Caco-2 (cell line): ENCODE measurements around the gene NUTF2. TPM values are rescaled to one million over a fixed set of nuclear protein-coding genes. Genes with fewer than 3 reads are reported as not detected.

Source experiments
- BruUV-seq: library from RNA; stranded (reverse); fragments of 400-500 nt; replicated peaks from 2 replicates; lab custom pipeline; 2021; lab: Mats Ljungman, UMichigan
- CTCF ChIA-PET: fragments of 300-600 bp; sonication (Branson Sonifier 250); formaldehyde crosslinking; loops from one replicate; lab custom pipeline; 2022; ENCODE audit warnings: antibody characterized with exemption; lab: Charles Lee
- POLR2A ChIA-PET: fragments of 300-600 bp; sonication (Branson Sonifier 250); formaldehyde crosslinking; loops from one replicate; lab custom pipeline; 2022; ENCODE audit warnings: antibody characterized with exemption; lab: Charles Lee
- DNase-seq, 2 experiments: peaks; one replicate each; pipeline versions ENCODE4 v3.0.0 to v3.0.0-alpha.2; 2020 to 2022
- H3K27me3 ChIP-seq: replicated peaks from 2 replicates; pipeline ENCODE4 v1.6.0; 2011; ENCODE audit warnings: low read length; ENCODE audit not compliant: control insufficient read depth, insufficient read depth
- H3K36me3 ChIP-seq: 2 replicates; pipeline ENCODE4 v1.5.1; 2011; ENCODE audit warnings: low read length; ENCODE audit not compliant: control insufficient read depth, insufficient read depth
- H3K4me1 ChIP-seq: fragments of 250-450 bp; sonication (Bioruptor Pico); 2 replicates; pipeline ENCODE4 v1.5.1; 2020; ENCODE audit warnings: mild to moderate bottlenecking
- H3K4me3 ChIP-seq: 2 replicates; pipeline ENCODE4 v1.5.1; 2011; ENCODE audit warnings: low read depth, mild to moderate bottlenecking, control low read depth, low read length
- H3K9me3 ChIP-seq: fragments of 250-450 bp; sonication (Bioruptor Pico); 2 replicates; pipeline ENCODE4 v1.5.1; 2020; ENCODE audit warnings: mild to moderate bottlenecking, moderate library complexity
- H3K27ac Mint-ChIP-seq: one replicate; pipeline ENCODE4 v1.8.0; 2022; ENCODE audit warnings: mixed read lengths; ENCODE audit not compliant: unreplicated experiment
- H3K27me3 Mint-ChIP-seq: one replicate; pipeline ENCODE4 v1.8.0; 2022; ENCODE audit warnings: mixed read lengths; ENCODE audit not compliant: insufficient read depth, unreplicated experiment
- H3K36me3 Mint-ChIP-seq: one replicate; pipeline ENCODE4 v1.8.0; 2022; ENCODE audit warnings: mild to moderate bottlenecking, mixed read lengths; ENCODE audit not compliant: insufficient read depth, unreplicated experiment
- H3K4me1 Mint-ChIP-seq: one replicate; pipeline ENCODE4 v1.8.0; 2022; ENCODE audit warnings: low read depth, mixed read lengths; ENCODE audit not compliant: unreplicated experiment
- H3K4me3 Mint-ChIP-seq: one replicate; pipeline ENCODE4 v1.8.0; 2022; ENCODE audit warnings: mild to moderate bottlenecking, moderate library complexity, mixed read lengths; ENCODE audit not compliant: unreplicated experiment
- H3K9me3 Mint-ChIP-seq: one replicate; pipeline ENCODE4 v1.8.0; 2022; ENCODE audit warnings: mixed read lengths; ENCODE audit not compliant: unreplicated experiment
- intact Hi-C: fragments of 100-400 bp; cut with micrococcal nuclease; formaldehyde crosslinking; loops from one replicate; pipeline ENCODE4 v1.10.0; 2022; ENCODE audit not compliant: unreplicated experiment
- total RNA-seq: library from RNA; stranded (reverse); gene quantifications from 2 replicates; pipeline ENCODE4 v1.2.3, GENCODE V29; 2022
- TF ChIP-seq, protein P1 (sequence below), 2 experiments: fragments of 200-600 bp in 1 of 2; IDR thresholded peaks; 1 replicate in 1 of 2; 2 replicates in 1 of 2; pipeline versions ENCODE4 v1.5.1 to v1.8.0; 2011 to 2022; ENCODE audit warnings: antibody characterized with exemption in 1 of 2, control low read depth in 1 of 2, inconsistent platforms in 1 of 2, low read depth in 1 of 2, low read length in 1 of 2, mild to moderate bottlenecking in 1 of 2, moderate library complexity in 1 of 2; ENCODE audit not compliant: insufficient read depth in 1 of 2, severe bottlenecking in 1 of 2, unreplicated experiment in 1 of 2

The NUTF2 gene
- total RNA-seq, 1 experiment from 2014 or later, result 239 TPM

DNA sequence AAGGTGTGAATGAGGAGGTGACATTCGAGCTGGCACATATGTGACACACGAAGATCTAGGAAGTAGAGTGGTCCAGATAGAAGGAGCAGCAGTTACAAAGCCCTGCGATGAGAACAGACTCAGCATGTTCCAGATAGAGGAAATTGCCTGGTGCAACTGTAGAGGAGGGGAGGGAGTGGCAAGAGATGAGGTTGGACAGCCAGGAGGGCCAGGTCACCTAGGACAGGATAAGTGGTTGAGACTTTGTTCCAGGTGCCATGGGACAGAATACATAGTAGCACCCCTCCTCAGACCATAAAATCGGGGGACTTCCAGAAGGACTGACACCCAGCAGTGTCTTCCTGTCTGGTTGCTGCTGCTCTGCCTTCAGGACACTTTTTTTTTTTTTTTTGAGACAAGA is 11.8 kb downstream of the NUTF2 start:
- Histone ChIP-seq H3K9me3 (no peaks in the 10 kb centered on the region), H3K27me3 (no peaks in the 10 kb centered on the region), H3K4me1 (peaks cover 21% of the 10 kb centered on the region), H3K4me3 (no peak overlapping the region), H3K36me3 (peaks cover 2% of the 10 kb centered on the region; the same call in 1 of the 2 replicates)
- intact Hi-C loops, result no loop called here
- H3K27me3 Mint-ChIP-seq, result no peaks in the 10 kb centered on the region
- TF ChIP-seq, protein P1, sequence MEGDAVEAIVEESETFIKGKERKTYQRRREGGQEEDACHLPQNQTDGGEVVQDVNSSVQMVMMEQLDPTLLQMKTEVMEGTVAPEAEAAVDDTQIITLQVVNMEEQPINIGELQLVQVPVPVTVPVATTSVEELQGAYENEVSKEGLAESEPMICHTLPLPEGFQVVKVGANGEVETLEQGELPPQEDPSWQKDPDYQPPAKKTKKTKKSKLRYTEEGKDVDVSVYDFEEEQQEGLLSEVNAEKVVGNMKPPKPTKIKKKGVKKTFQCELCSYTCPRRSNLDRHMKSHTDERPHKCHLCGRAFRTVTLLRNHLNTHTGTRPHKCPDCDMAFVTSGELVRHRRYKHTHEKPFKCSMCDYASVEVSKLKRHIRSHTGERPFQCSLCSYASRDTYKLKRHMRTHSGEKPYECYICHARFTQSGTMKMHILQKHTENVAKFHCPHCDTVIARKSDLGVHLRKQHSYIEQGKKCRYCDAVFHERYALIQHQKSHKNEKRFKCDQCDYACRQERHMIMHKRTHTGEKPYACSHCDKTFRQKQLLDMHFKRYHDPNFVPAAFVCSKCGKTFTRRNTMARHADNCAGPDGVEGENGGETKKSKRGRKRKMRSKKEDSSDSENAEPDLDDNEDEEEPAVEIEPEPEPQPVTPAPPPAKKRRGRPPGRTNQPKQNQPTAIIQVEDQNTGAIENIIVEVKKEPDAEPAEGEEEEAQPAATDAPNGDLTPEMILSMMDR (IDR thresholded peaks at IDR 0.05; ENCODE audit: insufficient read depth in 1 of 2, low read depth in 1 of 2, low read length in 1 of 2, severe bottlenecking in 1 of 2, unreplicated experiment in 1 of 2), result no peak
- H3K4me1 Mint-ChIP-seq, result peaks cover 31% of the 10 kb centered on the region
- CTCF ChIA-PET, result interaction anchor here (2.1 kb wide), 1 partner anchor 43 kb away, joined by 10 read pairs; no protein-coding TSS in a partner anchor
- H3K36me3 Mint-ChIP-seq, result peaks cover 87% of the 10 kb centered on the region
- H3K27ac Mint-ChIP-seq, result peak overlapping the region; percentile 90
- H3K9me3 Mint-ChIP-seq, result no peaks in the 10 kb centered on the region
- POLR2A ChIA-PET, result interaction anchor here (1.0 kb wide), 1 partner anchor 17 kb away, joined by 4 read pairs; no protein-coding TSS in a partner anchor
- no TSS peak for BruUV-seq
- no peak overlapping the region for H3K4me3 Mint-ChIP-seq
- DNase-seq, result no peak

DNA sequence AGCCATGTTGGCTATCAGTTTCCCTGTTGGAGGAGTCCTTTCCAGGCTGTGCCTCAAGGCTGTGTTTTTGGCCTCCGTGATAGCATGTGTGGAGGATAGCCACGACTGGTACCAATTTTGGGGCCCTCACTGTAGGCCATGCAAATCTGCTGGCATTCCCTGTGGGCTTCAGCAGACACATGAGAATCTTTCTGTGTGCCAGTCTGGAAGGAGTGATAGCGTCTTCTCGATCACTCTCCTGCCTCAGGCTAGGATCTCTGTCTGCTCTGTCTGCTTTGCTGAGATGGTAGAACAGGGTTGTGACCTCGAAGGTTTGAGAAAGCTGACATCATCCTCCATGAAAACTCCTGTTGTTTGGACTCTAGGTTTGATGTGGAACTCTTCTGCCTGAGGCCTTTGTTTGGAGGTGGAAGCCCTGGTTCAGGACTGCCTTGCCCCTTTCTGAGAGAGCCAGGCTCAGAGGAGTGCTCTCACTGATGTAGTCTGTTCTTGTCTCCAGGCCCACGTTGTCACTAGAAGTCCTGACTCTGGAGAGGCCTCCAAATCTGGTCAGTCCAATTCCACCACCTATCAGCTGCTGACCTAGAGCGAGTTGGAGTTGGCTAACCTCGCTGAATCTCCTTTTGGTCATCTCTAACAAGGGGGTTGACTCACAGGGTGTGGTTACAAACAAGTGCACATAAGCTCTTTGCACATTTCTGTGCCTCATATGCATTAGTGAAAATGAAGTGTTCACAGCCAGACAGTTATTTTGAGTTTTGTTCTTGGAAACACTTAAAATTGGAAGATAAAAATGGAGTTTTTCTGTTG is 14.1 kb downstream of the NUTF2 start:
- Mint-ChIP-seq H3K4me3 (no peak overlapping the region), H3K9me3 (no peaks in the 10 kb centered on the region), H3K36me3 (peaks cover 88% of the 10 kb centered on the region), H3K27ac (no peak overlapping the region), H3K27me3 (no peaks in the 10 kb centered on the region), H3K4me1 (peaks cover 21% of the 10 kb centered on the region)
- ChIA-PET CTCF (no interaction called here), POLR2A (no interaction called here)
- TF ChIP-seq, protein P1 (IDR thresholded peaks at IDR 0.05; ENCODE audit: insufficient read depth in 1 of 2, low read depth in 1 of 2, low read length in 1 of 2, severe bottlenecking in 1 of 2, unreplicated experiment in 1 of 2), result no peak
- DNase-seq, result no peak
- no peaks in the 10 kb centered on the region for H3K27me3 ChIP-seq
- no peak overlapping the region for H3K4me3 ChIP-seq
- intact Hi-C loops, result no loop called here
- peaks cover 21% of the 10 kb centered on the region for H3K4me1 ChIP-seq
- BruUV-seq, result no TSS peak
- H3K36me3 ChIP-seq, result peaks cover 4% of the 10 kb centered on the region; the same call in 1 of the 2 replicates
- no peaks in the 10 kb centered on the region for H3K9me3 ChIP-seq

DNA sequence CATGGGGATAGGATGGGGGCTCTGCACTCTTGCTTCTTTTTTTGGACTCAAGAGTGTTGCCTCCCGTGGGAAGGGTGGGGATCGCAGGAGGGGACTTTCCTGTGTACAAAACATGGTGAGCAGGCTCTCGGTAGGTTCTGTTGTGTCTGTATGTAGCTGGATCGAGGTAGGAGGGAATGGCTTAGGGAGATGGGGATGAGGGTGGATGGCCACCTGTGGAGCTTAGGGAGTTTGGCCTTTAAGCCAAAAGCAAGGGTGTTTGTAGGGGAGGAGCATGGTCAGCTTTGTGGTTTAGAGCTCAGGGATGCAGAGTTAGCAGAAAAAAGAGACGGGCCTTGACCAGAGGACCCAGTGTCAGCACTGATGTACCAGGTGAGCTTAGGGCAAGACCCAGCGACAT is 15.1 kb downstream of the NUTF2 start:
- peaks cover 16% of the 10 kb centered on the region for H3K4me1 ChIP-seq
- peak overlapping the region; percentile 8 for H3K27ac Mint-ChIP-seq
- TF ChIP-seq, protein P1 (IDR thresholded peaks at IDR 0.05; ENCODE audit: insufficient read depth in 1 of 2, low read depth in 1 of 2, low read length in 1 of 2, severe bottlenecking in 1 of 2, unreplicated experiment in 1 of 2), result no peak
- H3K27me3 ChIP-seq, result no peaks in the 10 kb centered on the region
- peaks cover 4% of the 10 kb centered on the region; the same call in 1 of the 2 replicates for H3K36me3 ChIP-seq
- H3K4me3 Mint-ChIP-seq, result no peak overlapping the region
- intact Hi-C loops, result no loop called here
- CTCF ChIA-PET, result interaction anchor here (0.6 to 1.1 kb wide), 2 partner anchors 173 to 341 kb away, joined by 3 to 4 read pairs; no protein-coding TSS in a partner anchor
- no TSS peak for BruUV-seq
- H3K9me3 ChIP-seq, result no peaks in the 10 kb centered on the region
- POLR2A ChIA-PET, result interaction anchor here (0.9 kb wide), 1 partner anchor 16 kb away, joined by 3 read pairs; no protein-coding TSS in a partner anchor
- H3K4me3 ChIP-seq, result no peak overlapping the region
- no peaks in the 10 kb centered on the region for H3K27me3 Mint-ChIP-seq
- DNase-seq, result no peak
- peaks cover 95% of the 10 kb centered on the region for H3K36me3 Mint-ChIP-seq
- no peaks in the 10 kb centered on the region for H3K9me3 Mint-ChIP-seq
- peaks cover 19% of the 10 kb centered on the region for H3K4me1 Mint-ChIP-seq
